SK-N-SH (cell line): ENCODE results near the gene RETSAT. TPM values are rescaled to one million over a fixed set of nuclear protein-coding genes. Genes with fewer than 3 reads are reported as not detected.

Experiments
- CTCF ChIA-PET: fragments of 300-600, 350-600 bp; formaldehyde crosslinking; extraction: SDS; loops from one replicate; lab custom pipeline; 2021; lab: Yijun Ruan, JAX
- POLR2A ChIA-PET: fragments of 350-600 bp; sonication (Branson Sonifier 250); formaldehyde crosslinking; extraction: SDS; loops from one replicate; lab custom pipeline; 2020; ENCODE audit warnings: antibody characterized with exemption, inconsistent platforms; lab: Yijun Ruan, JAX
- DNase-seq: peaks from one replicate; pipeline ENCODE4 v3.0.0; 2012
- H2AFZ ChIP-seq: fragments of 200-600 bp; sonication (generic); 2 replicates; pipeline ENCODE4 v1.8.1; 2016; ENCODE audit warnings: antibody characterized with exemption, mild to moderate bottlenecking, low read depth
- H3F3A ChIP-seq: fragments of 200-600 bp; sonication (generic); replicated peaks from 2 replicates; pipeline ENCODE3; 2016; ENCODE audit warnings: antibody characterized with exemption, mild to moderate bottlenecking; ENCODE audit not compliant: insufficient read depth
- H3K27ac ChIP-seq, 2 experiments: fragments of 200-500 bp in 1 of 2; fragments of 200-600 bp in 1 of 2; sonication (Bioruptor generic) in 1 of 2; sonication (generic), shearing (Covaris generic) in 1 of 2; 2 replicates each; pipeline versions ENCODE4 v1.5.1 to v1.6.1; 2014 to 2016; ENCODE audit warnings: low read depth in 2 of 2, inconsistent platforms in 1 of 2, low read length in 1 of 2, mild to moderate bottlenecking in 1 of 2, mixed read lengths in 1 of 2
- H3K27me3 ChIP-seq: fragments of 200-600 bp; sonication (generic), shearing (Covaris generic); 2 replicates; pipeline ENCODE4 v1.6.1; 2016; ENCODE audit warnings: mixed run types; ENCODE audit not compliant: insufficient read depth
- H3K36me3 ChIP-seq, 2 experiments: fragments of 200-500 bp in 1 of 2; fragments of 200-600 bp in 1 of 2; sonication (Bioruptor generic) in 1 of 2; sonication (generic) in 1 of 2; replicated peaks in 1 of 2; 2 replicates each; pipeline versions ENCODE3 to v1.5.1; 2014 to 2016; ENCODE audit warnings: low read length in 1 of 2, mild to moderate bottlenecking in 1 of 2; ENCODE audit not compliant: insufficient read depth in 2 of 2, control insufficient read depth in 1 of 2
- H3K4me1 ChIP-seq, 2 experiments: fragments of 200-500 bp in 1 of 2; fragments of 200-600 bp in 1 of 2; sonication (Bioruptor generic) in 1 of 2; sonication (generic), shearing (Covaris generic) in 1 of 2; 2 replicates each; pipeline versions ENCODE4 v1.5.1 to v1.6.1; 2014 to 2016; ENCODE audit warnings: low read depth in 1 of 2, low read length in 1 of 2, mixed run types in 1 of 2; ENCODE audit not compliant: insufficient read depth in 2 of 2, control insufficient read depth in 1 of 2
- H3K4me2 ChIP-seq: fragments of 200-600 bp; sonication (generic), shearing (Covaris generic); 2 replicates; pipeline ENCODE4 v1.6.1; 2017; ENCODE audit warnings: mixed run types
- H3K4me3 ChIP-seq, 2 experiments: fragments of 200-500 bp in 1 of 2; fragments of 200-600 bp in 1 of 2; sonication (Bioruptor generic) in 1 of 2; sonication (generic), shearing (Covaris generic) in 1 of 2; 2 replicates each; pipeline versions ENCODE4 v1.5.1 to v1.8.1; 2014 to 2016; ENCODE audit warnings: low read depth in 2 of 2, inconsistent platforms in 1 of 2, low read length in 1 of 2, mild to moderate bottlenecking in 1 of 2, mixed read lengths in 1 of 2, moderate library complexity in 1 of 2
- H3K79me2 ChIP-seq: fragments of 200-600 bp; sonication (generic); 2 replicates; pipeline ENCODE4 v1.8.1; 2017; ENCODE audit warnings: mild to moderate bottlenecking; ENCODE audit not compliant: insufficient read depth
- H3K9ac ChIP-seq: fragments of 200-600 bp; sonication (generic); 2 replicates; pipeline ENCODE4 v1.6.1; 2017; ENCODE audit warnings: mixed run types
- H3K9me2 ChIP-seq: fragments of 200-600 bp; sonication (generic); 2 replicates; pipeline ENCODE4 v1.6.1; 2017; ENCODE audit warnings: mixed run types
- H3K9me3 ChIP-seq: fragments of 200-600 bp; sonication (generic); 2 replicates; pipeline ENCODE4 v1.6.1; 2017; ENCODE audit warnings: mixed run types, mild to moderate bottlenecking, moderate library complexity
- H4K20me1 ChIP-seq: fragments of 200-600 bp; sonication (generic); 2 replicates; pipeline ENCODE4 v1.6.1; 2017; ENCODE audit warnings: mild to moderate bottlenecking, mixed run types; ENCODE audit not compliant: insufficient read depth
- CHD2 ChIP-seq: fragments of 150-350 bp; IDR thresholded peaks from 2 replicates; pipeline ENCODE4 v1.6.1; 2018; ENCODE audit warnings: low read length; ENCODE audit not compliant: partially characterized antibody
- ELF1 ChIP-seq: IDR thresholded peaks from 2 replicates; pipeline ENCODE4 v1.4.0; 2012
- EP300 ChIP-seq, 2 experiments: IDR thresholded peaks; 2 replicates each; pipeline versions ENCODE4 v1.4.0 to v1.6.1; 2012; ENCODE audit warnings: borderline replicate concordance in 1 of 2, low read depth in 1 of 2, low read length in 1 of 2
- FOXM1 ChIP-seq: IDR thresholded peaks from 2 replicates; pipeline ENCODE4 v1.4.0; 2012; ENCODE audit warnings: low read depth, mild to moderate bottlenecking
- GABPA ChIP-seq: IDR thresholded peaks from 2 replicates; pipeline ENCODE4 v1.4.0; 2012; ENCODE audit warnings: low read depth, mild to moderate bottlenecking
- GATA2 ChIP-seq: sonication (generic); formaldehyde crosslinking; IDR thresholded peaks from 2 replicates; pipeline ENCODE4 v1.5.0; 2020; ENCODE audit warnings: mild to moderate bottlenecking, missing genetic modification reagents
- IRF3 ChIP-seq: fragments of 150-350 bp; IDR thresholded peaks from 2 replicates; pipeline ENCODE4 v1.6.1; 2016; ENCODE audit warnings: mild to moderate bottlenecking, low read depth, low read length
- JUND ChIP-seq: IDR thresholded peaks from 2 replicates; pipeline ENCODE4 v1.4.0; 2012
- MAX ChIP-seq: IDR thresholded peaks from 2 replicates; pipeline ENCODE4 v1.4.0; 2012; ENCODE audit warnings: low read depth
- MEF2A ChIP-seq: IDR thresholded peaks from 2 replicates; pipeline ENCODE4 v1.4.0; 2012; ENCODE audit warnings: low read depth, borderline replicate concordance
- MXI1 ChIP-seq: IDR thresholded peaks from 2 replicates; pipeline ENCODE4 v1.6.1; 2012; ENCODE audit warnings: mild to moderate bottlenecking, low read depth, low read length, improper control_type of control experiment
- NRF1 ChIP-seq: IDR thresholded peaks from 2 replicates; pipeline ENCODE4 v1.6.1; 2012; ENCODE audit warnings: low read depth, mild to moderate bottlenecking, low read length
- POLR2AphosphoS5 ChIP-seq: IDR thresholded peaks from 2 replicates; pipeline ENCODE4 v1.6.1; 2012; ENCODE audit warnings: low read depth, low read length
- RCOR1 ChIP-seq: fragments of 150-350 bp; IDR thresholded peaks from 2 replicates; pipeline ENCODE4 v1.6.1; 2017; ENCODE audit warnings: antibody characterized with exemption, low read length
- RFX5 ChIP-seq: IDR thresholded peaks from 2 replicates; pipeline ENCODE4 v1.6.1; 2012; ENCODE audit warnings: mild to moderate bottlenecking, improper control_type of control experiment, low read length
- SIN3A ChIP-seq: IDR thresholded peaks from 2 replicates; pipeline ENCODE4 v1.6.1; 2012; ENCODE audit warnings: low read depth, mild to moderate bottlenecking, low read length, moderate library complexity, borderline replicate concordance
- USF1 ChIP-seq: IDR thresholded peaks from 2 replicates; pipeline ENCODE4 v1.4.0; 2012; ENCODE audit warnings: low read depth, borderline replicate concordance
- USF2 ChIP-seq: fragments of 150-350 bp; IDR thresholded peaks from 2 replicates; pipeline ENCODE4 v1.6.1; 2017; ENCODE audit warnings: antibody characterized with exemption, low read length, low read depth, borderline replicate concordance
- YY1 ChIP-seq: IDR thresholded peaks from 2 replicates; pipeline ENCODE4 v1.4.0; 2012; ENCODE audit warnings: low read depth, mild to moderate bottlenecking
- ZBTB33 ChIP-seq: IDR thresholded peaks from 2 replicates; pipeline ENCODE4 v1.4.0; 2012; ENCODE audit warnings: low read depth, borderline replicate concordance
- WGBS: methylation state at CpG from one replicate; pipeline ENCODE4 v1.1.6; 2017; ENCODE audit warnings: low lambda C conversion rate; 5-methylcytosine and 5-hydroxymethylcytosine counted together
- polyA plus RNA-seq, 3 experiments: library from polyadenylated mRNA; depleted of rRNA; stranded (reverse); fragments of >200 nt; gene quantifications; 2 replicates each; pipeline ENCODE4 v1.2.3, GENCODE V29; 2012

The RETSAT gene
- polyA plus RNA-seq, 1 of the 3 experiments (the other 2 are of a cell fraction) = 28.0 TPM

DNA sequence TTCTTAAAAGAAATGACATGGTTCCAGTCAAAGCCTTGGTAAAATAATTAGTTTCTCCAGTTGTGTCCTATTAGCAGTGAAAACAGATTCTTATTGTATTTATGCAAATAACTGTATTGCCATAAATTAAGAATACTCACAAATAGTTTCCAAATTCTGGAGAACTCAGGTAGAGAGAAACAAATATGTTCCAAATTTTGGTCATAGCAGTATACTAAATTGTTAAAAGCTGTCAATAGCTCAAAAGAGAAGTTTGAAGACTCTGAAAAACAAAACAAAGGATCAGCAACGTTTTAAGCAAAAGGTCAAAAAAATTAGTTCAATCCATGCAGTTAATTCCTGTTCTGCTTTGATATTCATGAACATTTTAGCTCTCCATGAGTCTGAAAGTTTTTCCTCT is 25.7 kb upstream of the RETSAT start:
- H3K4me1 ChIP-seq = no peaks in the 10 kb centered on the region
- no peak overlapping the region for H3K4me3 ChIP-seq
- peaks cover 19 to 52% of the 10 kb centered on the region in 2 experiments for H3K36me3 ChIP-seq
- H3K9ac ChIP-seq = no peak overlapping the region
- ChIA-PET POLR2A (no interaction called here), CTCF (interaction anchor here (1.2 kb wide), 1 partner anchor 12 kb away, joined by 3 read pairs; no protein-coding TSS in a partner anchor)
- H2AFZ ChIP-seq = no peak overlapping the region
- H3K27me3 ChIP-seq = no peaks in the 10 kb centered on the region
- H3K79me2 ChIP-seq = no peaks in the 10 kb centered on the region
- H3F3A ChIP-seq = no peaks in the 10 kb centered on the region
- H3K9me2 ChIP-seq = no peaks in the 10 kb centered on the region
- H4K20me1 ChIP-seq = no peaks in the 10 kb centered on the region
- WGBS = 20% methylated on average over 1 of the region's 1 CpG
- DNase-seq = no peak
- no peak overlapping the region for H3K27ac ChIP-seq
- H3K4me2 ChIP-seq = no peak overlapping the region
- no peak for TF ChIP-seq POLR2AphosphoS5
- no peak for TF ChIP-seq FOXM1
- no peak for TF ChIP-seq ZBTB33
- no peak for TF ChIP-seq EP300 (IDR thresholded peaks at IDR 0.05; ENCODE audit: borderline replicate concordance in 1 of 2, low read depth in 1 of 2, low read length in 1 of 2)
- TF ChIP-seq NRF1 = no peak
- no peak for TF ChIP-seq MXI1
- no peak for TF ChIP-seq IRF3
- TF ChIP-seq GATA2 (CRISPR knock-in tag) = no peak
- TF ChIP-seq JUND = no peak
- no peak for TF ChIP-seq MAX
- TF ChIP-seq, all 33 proteins: peak for 0
- no peaks in the 10 kb centered on the region for H3K9me3 ChIP-seq

DNA sequence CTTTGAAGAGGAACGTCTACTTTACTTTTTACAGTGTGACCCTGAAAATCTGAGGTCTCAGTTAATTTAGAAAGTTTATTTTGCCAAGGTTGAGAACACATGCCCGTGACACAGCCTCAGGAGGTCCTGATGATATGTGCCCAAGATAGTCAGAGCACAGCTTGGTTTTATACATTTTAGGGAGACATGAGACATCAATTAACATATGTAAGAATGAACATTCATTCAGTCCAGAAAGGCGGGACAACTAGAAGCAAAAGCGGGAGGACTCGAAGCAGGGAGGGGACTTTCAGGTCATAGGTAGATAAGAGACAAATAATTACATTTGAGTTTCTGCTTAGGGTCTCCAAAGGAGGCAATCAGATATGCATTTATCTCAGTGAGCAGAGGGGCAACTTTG is 23.9 kb upstream of the RETSAT start:
- Histone ChIP-seq H3K9me3 (no peaks in the 10 kb centered on the region), H3K4me3 (no peak overlapping the region), H3K36me3 (peaks cover 16 to 60% of the 10 kb centered on the region in 2 experiments), H2AFZ (no peak overlapping the region), H3K4me2 (no peak overlapping the region), H4K20me1 (no peaks in the 10 kb centered on the region), H3K27ac (no peak overlapping the region), H3K9me2 (no peaks in the 10 kb centered on the region), H3F3A (no peaks in the 10 kb centered on the region), H3K9ac (no peak overlapping the region), H3K27me3 (no peaks in the 10 kb centered on the region), H3K4me1 (no peaks in the 10 kb centered on the region), H3K79me2 (no peaks in the 10 kb centered on the region)
- DNase-seq = no peak
- 97% methylated on average over 5 of the region's 5 CpGs for WGBS
- POLR2A ChIA-PET = no interaction called here
- CTCF ChIA-PET = no interaction called here
- TF ChIP-seq ELF1 (no peak), ZBTB33 (no peak), RCOR1 (no peak), IRF3 (no peak), MEF2A (no peak), GABPA (no peak), RFX5 (no peak), SIN3A (no peak), GATA2 (CRISPR knock-in tag) (no peak), YY1 (no peak), USF1 (no peak), USF2 (no peak), CHD2 (no peak)
